Pancreas (tissue), 10 donors: ENCODE data around the gene C6orf120. TPM values are rescaled to one million over a fixed set of nuclear protein-coding genes. Genes with fewer than 3 reads are reported as not detected.

Source experiments
- ATAC-seq, 4 donors: fragments of 200-7000 bp; cut with Tn5 transposase; one replicate each; pipeline versions ENCODE4 v1.8.0 to v1.9.1; 2020; ENCODE audit warnings: mild to moderate bottlenecking in 4 of 4, moderate library complexity in 4 of 4
- DNase-seq, 6 donors: peaks; one replicate each; pipeline ENCODE4 v3.0.0-alpha.2; 2020
- FAIRE-seq: peaks from 2 replicates; lab custom pipeline; 2012; peaks lifted over from hg19 to GRCh38; lab: Jason Lieb, UNC
- H3K27ac ChIP-seq, 4 donors: fragments of 200-600 bp; sonication (generic); 1 replicate in 3 of 4; 2 replicates in 1 of 4; pipeline versions ENCODE4 v1.5.0 to v1.8.0; 2020
- H3K27me3 ChIP-seq, 4 donors: fragments of 200-600 bp; one replicate each; pipeline ENCODE4 v1.8.0; 2021
- H3K36me3 ChIP-seq, 3 donors: fragments of 200-600 bp; sonication (generic) in 1 of 3; one replicate each; pipeline versions ENCODE4 v1.5.0 to v1.8.0; 2020 to 2021
- H3K4me1 ChIP-seq, 3 donors: fragments of 200-600 bp; one replicate each; pipeline ENCODE4 v1.8.0; 2021
- H3K4me3 ChIP-seq, 4 donors: fragments of 200-600 bp; sonication (generic) in 2 of 4; one replicate each; pipeline versions ENCODE4 v1.5.0 to v1.8.0; 2020 to 2021
- H3K9me3 ChIP-seq, 4 donors: fragments of 200-600 bp; one replicate each; pipeline ENCODE4 v1.8.0; 2021
- CTCF ChIP-seq, 4 donors: fragments of 200-600 bp; sonication (generic) in 3 of 4; IDR thresholded peaks; one replicate each; pipeline versions ENCODE4 v1.5.0 to v1.8.0; 2021; ENCODE audit warnings: antibody characterized with exemption in 4 of 4
- WGBS, 2 donors: extraction: QIAGEN DNeasy Blood & Tissue Kit; methylation state at CpG; one replicate each; pipeline ENCODE4 v1.1.7; 2013; 5-methylcytosine and 5-hydroxymethylcytosine counted together
- intact Hi-C, 3 donors: fragments of 100-400 bp; cut with DNase I; formaldehyde crosslinking; loops; one replicate each; pipeline versions ENCODE4 v1.11.1 to v1.14.2; 2022
- polyA plus RNA-seq, 2 donors: library from polyadenylated mRNA; stranded (reverse); fragments of 200-250 nt; gene quantifications; one replicate each; pipeline ENCODE4 v1.2.3, GENCODE V29; 2013
- total RNA-seq, 6 donors: library from RNA; stranded (reverse); fragmentation: NEBNext Ultra II Directional in 4 of 6; extraction: Animal tissue kit (Norgen Biotek cat#: 25700) in 4 of 6; gene quantifications; one replicate each; pipeline versions ENCODE4 v1.2.1 to v1.2.4, GENCODE V29; 2021 to 2023
- donor health status: healthy with polysubstance abuse.
- donor health status: DM: no; HTN: no; CAD: no; lungs with moderate emphysema.
- donor health status: DM: no; HTN: no; CAD: no.
- donor health status: control.
- donor health status: control.
- donor health status: Bipolar disorder and iron deficiency.
- donor health status: DM: yes; HTN: yes; CAD: no.
- donor health status: DM: no; HTN: no; CAD: no.
- donor health status: DM: no; HTN: no; CAD: no.
- donor health status: DM: yes; HTN: yes; CAD: no.

The C6orf120 gene
- total and polyA plus RNA-seq, 8 donors = 2.9 to 15.5 (median 11.8) TPM

- peaks cover 0 to 13% (median 0%) of the 10 kb centered on the region in 3 donors for H3K36me3 ChIP-seq
- H3K27me3 ChIP-seq = no peaks in the 10 kb centered on the region
- ATAC-seq (no peak), DNase-seq (peak in 1 of 6 donors; percentile 47), FAIRE-seq (no peak)
- intact Hi-C loops = no loop called here
- H3K4me3 ChIP-seq = no peak overlapping the region
- WGBS, 2 donors = 90 to 92% methylated on average over 7 of the region's 7 CpGs
- no peaks in the 10 kb centered on the region for H3K4me1 ChIP-seq
- TF ChIP-seq CTCF (IDR thresholded peaks at IDR 0.05) = no peak
- H3K27ac ChIP-seq = no peak overlapping the region
- H3K9me3 ChIP-seq = no peaks in the 10 kb centered on the region
These were observed 40.6 kb upstream of the C6orf120 start for GRCh38 chr6:169661391-169661756.

GRCh38 chr6:169663468-169663867 lies 38.5 kb upstream of the C6orf120 start:
- no peaks in the 10 kb centered on the region for H3K4me1 ChIP-seq
- no peak overlapping the region for H3K4me3 ChIP-seq
- H3K9me3 ChIP-seq = no peaks in the 10 kb centered on the region
- ATAC-seq (no peak), DNase-seq (no peak), FAIRE-seq (no peak)
- no peak for TF ChIP-seq CTCF (IDR thresholded peaks at IDR 0.05)
- 91 to 96% methylated on average over 8 of the region's 8 CpGs for WGBS, 2 donors
- H3K36me3 ChIP-seq = peaks cover 0 to 20% (median 0%) of the 10 kb centered on the region in 3 donors
- no peaks in the 10 kb centered on the region for H3K27me3 ChIP-seq
- intact Hi-C loops = no loop called here
- H3K27ac ChIP-seq = no peak overlapping the region

- H3K4me3 ChIP-seq = no peak overlapping the region
- H3K4me1 ChIP-seq = no peaks in the 10 kb centered on the region
- FAIRE-seq (no peak), ATAC-seq (no peak), DNase-seq (peak in 1 of 6 donors; percentile 52)
- H3K27me3 ChIP-seq = no peaks in the 10 kb centered on the region
- intact Hi-C loops = no loop called here
- H3K9me3 ChIP-seq = no peaks in the 10 kb centered on the region
- peaks cover 0 to 20% (median 0%) of the 10 kb centered on the region in 3 donors for H3K36me3 ChIP-seq
- no peak overlapping the region for H3K27ac ChIP-seq
- no peak for TF ChIP-seq CTCF (IDR thresholded peaks at IDR 0.05)
- WGBS, 2 donors = 92 to 96% methylated on average over 14 of the region's 14 CpGs
These were observed 37.7 kb upstream of the C6orf120 start for GRCh38 chr6:169664227-169664626.

GRCh38 chr6:169665289-169665688 lies 36.6 kb upstream of the C6orf120 start:
- no peaks in the 10 kb centered on the region for H3K27me3 ChIP-seq
- no peak for TF ChIP-seq CTCF (IDR thresholded peaks at IDR 0.05)
- no peaks in the 10 kb centered on the region for H3K4me1 ChIP-seq
- H3K27ac ChIP-seq = no peak overlapping the region
- intact Hi-C loops = no loop called here
- peaks cover 0 to 20% (median 0%) of the 10 kb centered on the region in 3 donors for H3K36me3 ChIP-seq
- H3K4me3 ChIP-seq = no peak overlapping the region
- H3K9me3 ChIP-seq = no peaks in the 10 kb centered on the region
- 68 to 81% methylated on average over 9 of the region's 9 CpGs for WGBS, 2 donors
- ATAC-seq = peak in 2 of 4 donors; percentile 50 to 63
- no peak for FAIRE-seq
- DNase-seq = no peak

- WGBS, 2 donors = 93 to 96% methylated on average over 18 of the region's 18 CpGs
- H3K4me1 ChIP-seq = no peaks in the 10 kb centered on the region
- peaks cover 0 to 24% (median 0%) of the 10 kb centered on the region in 3 donors for H3K36me3 ChIP-seq
- H3K27me3 ChIP-seq = no peaks in the 10 kb centered on the region
- FAIRE-seq (no peak), ATAC-seq (no peak), DNase-seq (no peak)
- H3K9me3 ChIP-seq = no peaks in the 10 kb centered on the region
- H3K27ac ChIP-seq = no peak overlapping the region
- intact Hi-C loops = no loop called here
- no peak for TF ChIP-seq CTCF (IDR thresholded peaks at IDR 0.05)
- H3K4me3 ChIP-seq = no peak overlapping the region
These were observed 35.5 kb upstream of the C6orf120 start for GRCh38 chr6:169666441-169666840.
